Testis (tissue), 2 donors: ENCODE data around the gene A2M.

Experiments used
- CTCF ChIP-seq, 3 experiments: fragments of 450-650 bp in 2 of 3; fragments of 200-600 bp in 1 of 3; sonication (generic) in 1 of 3; IDR thresholded peaks; one replicate each; pipeline ENCODE4 v1.5.1; 2016 to 2019; ENCODE audit warnings: antibody characterized with exemption in 3 of 3, mild to moderate bottlenecking in 2 of 3, moderate library complexity in 1 of 3
- POLR2A ChIP-seq: fragments of 450-650 bp; IDR thresholded peaks from one replicate; pipeline ENCODE4 v1.6.1; 2017; ENCODE audit warnings: antibody characterized with exemption, mild to moderate bottlenecking, moderate library complexity

GRCh38 chr12:9050521-9051157, 65.1 kb downstream of the A2M start:
- TF ChIP-seq POLR2A (no peak), CTCF (IDR thresholded peaks at IDR 0.05) (no peak)
